CD14-positive monocyte (primary cell): ENCODE results near the gene TENM3. TPM values are rescaled to one million over a fixed set of nuclear protein-coding genes. Genes with fewer than 3 reads are reported as not detected.

Experiments used
- DNase-seq, 3 donors: peaks; one replicate each; pipeline ENCODE4 v3.0.0-alpha.2; 2011 to 2022
- H2AFZ ChIP-seq: 2 replicates; pipeline ENCODE4 v1.6.0; 2012; ENCODE audit warnings: mild to moderate bottlenecking, low read depth, low read length, inconsistent platforms; ENCODE audit not compliant: insufficient read depth, poor library complexity, severe bottlenecking
- H3K27ac ChIP-seq, 2 donors: 1 replicate in 1 of 2; 2 replicates in 1 of 2; pipeline ENCODE4 v1.5.1; 2012 to 2013; ENCODE audit warnings: low read length in 2 of 2, control low read depth in 1 of 2, inconsistent platforms in 1 of 2, low read depth in 1 of 2, mild to moderate bottlenecking in 1 of 2
- H3K27me3 ChIP-seq, 2 donors: one replicate each; pipeline versions ENCODE4 v1.6.0 to v1.6.1; 2011 to 2013; ENCODE audit warnings: low read length in 2 of 2; ENCODE audit not compliant: control insufficient read depth in 2 of 2, insufficient read depth in 2 of 2
- H3K36me3 ChIP-seq, 2 donors: replicated peaks in 1 of 2; 1 replicate in 1 of 2; 2 replicates in 1 of 2; pipeline versions ENCODE4 v1.5.1 to v1.6.1; 2012 to 2013; ENCODE audit warnings: low read length in 2 of 2, control low read depth in 1 of 2, inconsistent platforms in 1 of 2, mild to moderate bottlenecking in 1 of 2; ENCODE audit not compliant: insufficient read depth in 2 of 2, control insufficient read depth in 1 of 2
- H3K4me1 ChIP-seq, 2 donors: 1 replicate in 1 of 2; 2 replicates in 1 of 2; pipeline versions ENCODE4 v1.5.1 to v1.6.1; 2012 to 2013; ENCODE audit warnings: low read length in 2 of 2, control low read depth in 1 of 2, inconsistent platforms in 1 of 2, mild to moderate bottlenecking in 1 of 2, moderate library complexity in 1 of 2; ENCODE audit not compliant: insufficient read depth in 2 of 2, control insufficient read depth in 1 of 2
- H3K4me2 ChIP-seq: replicated peaks from 2 replicates; pipeline ENCODE3; 2012; ENCODE audit warnings: low read length, moderate library complexity, mild to moderate bottlenecking; ENCODE audit not compliant: poor library complexity, severe bottlenecking; ENCODE audit errors: extremely low read depth
- H3K4me3 ChIP-seq, 3 experiments: fragments of 200-600 bp in 1 of 3; sonication (generic) in 1 of 3; replicated peaks in 1 of 3; 1 replicate in 2 of 3; 2 replicates in 1 of 3; pipeline ENCODE4 v1.5.1; 2011 to 2013; ENCODE audit warnings: low read length in 3 of 3, mild to moderate bottlenecking in 3 of 3, control low read depth in 2 of 3, low read depth in 2 of 3, inconsistent platforms in 1 of 3, moderate library complexity in 1 of 3
- H3K79me2 ChIP-seq: 2 replicates; pipeline ENCODE4 v1.6.0; 2012; ENCODE audit warnings: mild to moderate bottlenecking, control low read depth, inconsistent platforms, low read length, moderate library complexity; ENCODE audit not compliant: insufficient read depth
- H3K9ac ChIP-seq: 2 replicates; pipeline ENCODE4 v1.6.0; 2017; ENCODE audit warnings: low read length, mild to moderate bottlenecking; ENCODE audit not compliant: insufficient read depth, poor library complexity, severe bottlenecking
- H3K9me3 ChIP-seq, 2 donors: replicated peaks in 1 of 2; 1 replicate in 1 of 2; 2 replicates in 1 of 2; pipeline versions ENCODE4 v1.5.1 to v1.6.1; 2012 to 2013; ENCODE audit warnings: low read length in 2 of 2, control low read depth in 1 of 2; ENCODE audit not compliant: control insufficient read depth in 1 of 2, insufficient read depth in 1 of 2
- H4K20me1 ChIP-seq: 2 replicates; pipeline ENCODE4 v1.6.0; 2012; ENCODE audit warnings: mild to moderate bottlenecking, low read length, control low read depth, moderate library complexity; ENCODE audit not compliant: insufficient read depth
- H3K27ac Mint-ChIP-seq, 7 donors: one replicate each; pipeline ENCODE4 v1.8.0; 2020; ENCODE audit warnings: mild to moderate bottlenecking in 7 of 7, mixed read lengths in 7 of 7, moderate library complexity in 6 of 7, inconsistent platforms in 2 of 7
- H3K27me3 Mint-ChIP-seq, 3 donors: one replicate each; pipeline ENCODE4 v1.8.0; 2021 to 2022; ENCODE audit warnings: low read depth in 3 of 3, mild to moderate bottlenecking in 3 of 3, mixed read lengths in 3 of 3, moderate library complexity in 3 of 3, inconsistent platforms in 1 of 3
- H3K36me3 Mint-ChIP-seq, 2 donors: one replicate each; pipeline ENCODE4 v1.8.0; 2020; ENCODE audit warnings: mixed read lengths in 2 of 2, inconsistent platforms in 1 of 2, mild to moderate bottlenecking in 1 of 2
- H3K4me1 Mint-ChIP-seq: one replicate; pipeline ENCODE4 v1.8.0; 2020; ENCODE audit warnings: mild to moderate bottlenecking, mixed read lengths
- H3K4me3 Mint-ChIP-seq, 2 donors: one replicate each; pipeline ENCODE4 v1.8.0; 2020; ENCODE audit warnings: mild to moderate bottlenecking in 2 of 2, mixed read lengths in 2 of 2, moderate library complexity in 1 of 2
- H3K9me3 Mint-ChIP-seq, 7 donors: one replicate each; pipeline ENCODE4 v1.8.0; 2020 to 2022; ENCODE audit warnings: mixed read lengths in 7 of 7, mild to moderate bottlenecking in 6 of 7, moderate library complexity in 6 of 7, inconsistent platforms in 2 of 7
- WGBS: methylation state at CpG from one replicate; pipeline ENCODE4 v1.1.5; 2013; ENCODE audit warnings: missing lambda C conversion rate; ENCODE audit not compliant: insufficient coverage; 5-methylcytosine and 5-hydroxymethylcytosine counted together
- intact Hi-C, 2 donors: fragments of 100-400 bp; cut with micrococcal nuclease; formaldehyde crosslinking; loops; one replicate each; pipeline versions ENCODE4 v1.15.0 to v1.15.1; 2023
- polyA plus RNA-seq, 3 donors: library from polyadenylated mRNA; depleted of rRNA in 1 of 3; unstranded in 2 of 3; stranded (reverse) in 1 of 3; fragments of 300-500 nt in 2 of 3; fragments of >200 nt in 1 of 3; fragmentation: Illumina TruSeq in 2 of 3; gene quantifications; 1 replicate in 2 of 3; 2 replicates in 1 of 3; pipeline ENCODE4 v1.2.3, GENCODE V29; 2012 to 2021
- TF ChIP-seq, protein P1 (sequence below): fragments of 200-600 bp; IDR thresholded peaks from one replicate; pipeline ENCODE4 v1.8.0; 2022; ENCODE audit warnings: antibody characterized with exemption, mild to moderate bottlenecking

Gene TENM3
- polyA plus RNA-seq, 3 donors = not detected

DNA sequence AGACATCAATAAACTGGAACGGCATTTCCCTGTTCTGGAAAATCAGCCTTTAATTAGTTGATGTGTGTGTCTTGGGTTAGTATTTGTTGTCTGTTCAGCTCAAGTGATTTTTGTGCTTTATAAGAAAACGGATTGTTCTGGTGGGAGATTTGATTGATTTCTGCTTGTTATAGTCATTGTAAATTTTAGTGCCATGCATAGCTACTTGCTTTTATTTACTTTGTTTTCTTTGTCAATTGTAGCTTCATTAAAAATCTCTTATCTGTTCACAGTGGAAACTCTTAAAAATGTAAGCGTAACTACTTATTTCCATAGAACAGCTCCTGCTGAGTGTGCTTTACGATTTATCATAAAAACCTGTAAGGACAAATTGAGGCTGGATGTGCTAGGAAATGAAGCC, 253.2 kb downstream of the TENM3 start:
- Histone ChIP-seq H3K9me3 (no peaks in the 10 kb centered on the region), H3K27ac (no peak overlapping the region), H3K79me2 (no peaks in the 10 kb centered on the region), H2AFZ (no peak overlapping the region), H4K20me1 (no peaks in the 10 kb centered on the region), H3K36me3 (no peaks in the 10 kb centered on the region), H3K9ac (no peak overlapping the region), H3K4me3 (no peak overlapping the region), H3K27me3 (no peaks in the 10 kb centered on the region), H3K4me1 (no peaks in the 10 kb centered on the region), H3K4me2 (no peak overlapping the region)
- no peak for DNase-seq
- WGBS = 80% methylated on average over 2 of the region's 4 CpGs
- Mint-ChIP-seq H3K4me3 (no peak overlapping the region), H3K36me3 (no peaks in the 10 kb centered on the region), H3K4me1 (peaks cover 8% of the 10 kb centered on the region), H3K27ac (no peak overlapping the region), H3K9me3 (no peaks in the 10 kb centered on the region), H3K27me3 (peaks cover 0 to 3% (median 0%) of the 10 kb centered on the region in 3 donors)
- TF ChIP-seq, protein P1, sequence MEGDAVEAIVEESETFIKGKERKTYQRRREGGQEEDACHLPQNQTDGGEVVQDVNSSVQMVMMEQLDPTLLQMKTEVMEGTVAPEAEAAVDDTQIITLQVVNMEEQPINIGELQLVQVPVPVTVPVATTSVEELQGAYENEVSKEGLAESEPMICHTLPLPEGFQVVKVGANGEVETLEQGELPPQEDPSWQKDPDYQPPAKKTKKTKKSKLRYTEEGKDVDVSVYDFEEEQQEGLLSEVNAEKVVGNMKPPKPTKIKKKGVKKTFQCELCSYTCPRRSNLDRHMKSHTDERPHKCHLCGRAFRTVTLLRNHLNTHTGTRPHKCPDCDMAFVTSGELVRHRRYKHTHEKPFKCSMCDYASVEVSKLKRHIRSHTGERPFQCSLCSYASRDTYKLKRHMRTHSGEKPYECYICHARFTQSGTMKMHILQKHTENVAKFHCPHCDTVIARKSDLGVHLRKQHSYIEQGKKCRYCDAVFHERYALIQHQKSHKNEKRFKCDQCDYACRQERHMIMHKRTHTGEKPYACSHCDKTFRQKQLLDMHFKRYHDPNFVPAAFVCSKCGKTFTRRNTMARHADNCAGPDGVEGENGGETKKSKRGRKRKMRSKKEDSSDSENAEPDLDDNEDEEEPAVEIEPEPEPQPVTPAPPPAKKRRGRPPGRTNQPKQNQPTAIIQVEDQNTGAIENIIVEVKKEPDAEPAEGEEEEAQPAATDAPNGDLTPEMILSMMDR = no peak
- intact Hi-C loops = no loop called here

DNA sequence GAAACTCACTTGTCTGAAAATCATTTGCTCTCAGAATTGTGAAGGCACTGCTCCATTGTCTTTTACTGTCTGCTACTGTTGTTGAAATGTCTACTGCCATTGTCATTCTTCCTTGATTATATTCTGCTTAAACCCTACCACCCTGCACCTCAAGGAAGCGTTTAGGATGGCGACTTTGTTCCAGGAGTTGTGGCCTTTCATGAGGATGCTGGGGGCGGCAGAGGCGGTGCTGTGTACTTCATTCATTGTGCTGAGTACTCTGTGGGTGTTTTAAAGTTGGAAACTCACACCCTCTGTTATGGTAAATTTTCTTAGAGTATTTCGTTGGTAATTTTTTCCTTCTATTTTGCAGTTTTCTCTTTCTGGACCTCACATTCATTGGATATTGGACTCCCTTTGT, 258.9 kb downstream of the TENM3 start:
- intact Hi-C loops = no loop called here
- Histone ChIP-seq H3K36me3 (no peaks in the 10 kb centered on the region), H3K4me1 (no peaks in the 10 kb centered on the region), H3K79me2 (no peaks in the 10 kb centered on the region), H3K9me3 (no peaks in the 10 kb centered on the region), H2AFZ (no peak overlapping the region), H3K4me3 (no peak overlapping the region), H4K20me1 (no peaks in the 10 kb centered on the region), H3K27ac (no peak overlapping the region), H3K27me3 (no peaks in the 10 kb centered on the region), H3K4me2 (no peak overlapping the region), H3K9ac (no peak overlapping the region)
- DNase-seq = no peak
- Mint-ChIP-seq H3K4me1 (no peaks in the 10 kb centered on the region), H3K36me3 (no peaks in the 10 kb centered on the region), H3K27me3 (peaks cover 0 to 3% (median 0%) of the 10 kb centered on the region in 3 donors), H3K27ac (no peak overlapping the region), H3K9me3 (peaks cover 0 to 2% (median 0%) of the 10 kb centered on the region in 7 donors), H3K4me3 (no peak overlapping the region)
- TF ChIP-seq, protein P1 = no peak
- no CpG with 5 or more reads among the region's 5 CpGs for WGBS
